Right lobe of liver (tissue), 6 donors: ENCODE data around the gene TRH. TPM values are rescaled to one million over a fixed set of nuclear protein-coding genes. Genes with fewer than 3 reads are reported as not detected.
A peak's percentile ranks its signal among the peaks of the same experiment; 100 is the strongest.
"Not testable (repeated sequence)": the region's sequence is repeated elsewhere in the genome, so short reads cannot be mapped to it uniquely, and the experiment has no call there.

Source experiments
- ATAC-seq, 4 donors: fragments of 200-7000 bp; cut with Tn5 transposase; one replicate each; pipeline ENCODE4 v1.9.1; 2020; ENCODE audit warnings: mild to moderate bottlenecking in 4 of 4, moderate library complexity in 4 of 4
- DNase-seq, 3 donors: peaks; one replicate each; pipeline ENCODE4 v3.0.0-alpha.2; 2020
- H3K27ac ChIP-seq, 3 donors: fragments of 200-600 bp; one replicate each; pipeline ENCODE4 v1.8.0; 2022
- H3K27me3 ChIP-seq, 2 donors: fragments of 200-600 bp; one replicate each; pipeline ENCODE4 v1.8.0; 2022
- H3K36me3 ChIP-seq, 4 donors: fragments of 200-600 bp; sonication (generic) in 1 of 4; one replicate each; pipeline versions ENCODE4 v1.5.1 to v1.8.0; 2017 to 2022; ENCODE audit warnings: control low read depth in 1 of 4
- H3K4me1 ChIP-seq, 4 donors: fragments of 200-600 bp; sonication (generic) in 1 of 4; one replicate each; pipeline versions ENCODE4 v1.5.1 to v1.8.0; 2017 to 2022; ENCODE audit warnings: control low read depth in 1 of 4
- H3K4me3 ChIP-seq, 3 donors: fragments of 200-600 bp; one replicate each; pipeline ENCODE4 v1.8.0; 2022
- H3K9me3 ChIP-seq, 4 donors: fragments of 200-600 bp; sonication (generic) in 1 of 4; one replicate each; pipeline versions ENCODE4 v1.5.1 to v1.8.0; 2017 to 2022; ENCODE audit warnings: control low read depth in 1 of 4
- POLR2A ChIP-seq: fragments of 450-650 bp; IDR thresholded peaks from one replicate; pipeline ENCODE4 v1.6.1; 2017; ENCODE audit warnings: antibody characterized with exemption, mild to moderate bottlenecking
- WGBS: methylation state at CpG from one replicate; pipeline ENCODE4 v1.1.6; 2018; ENCODE audit warnings: low coverage, low lambda C conversion rate; ENCODE audit not compliant: insufficient coverage; ENCODE audit errors: missing lambda C conversion rate; 5-methylcytosine and 5-hydroxymethylcytosine counted together
- intact Hi-C, 2 donors: fragments of 100-400 bp; cut with DNase I; formaldehyde crosslinking; loops; one replicate each; pipeline versions ENCODE4 v1.11.2 to v1.14.1; 2022
- total RNA-seq, 6 experiments: library from RNA; depleted of rRNA in 2 of 6; stranded (reverse); fragments of >200 nt in 2 of 6; fragmentation: NEBNext Ultra II Directional in 3 of 6; extraction: Animal tissue kit (Norgen Biotek cat#: 25700) in 3 of 6; gene quantifications; one replicate each; pipeline versions ENCODE4 v1.1.0 to v1.2.4, GENCODE V29; 2016 to 2023
- TF ChIP-seq, protein P1 (sequence below), 4 donors: fragments of 200-600 bp in 3 of 4; fragments of 450-650 bp in 1 of 4; IDR thresholded peaks; one replicate each; pipeline versions ENCODE4 v1.5.1 to v1.8.0; 2016 to 2022; ENCODE audit warnings: antibody characterized with exemption in 4 of 4, mild to moderate bottlenecking in 2 of 4
- donor health status: DM: no; HTN: yes; CAD: no.
- donor health status: DM: no; HTN: no; CAD: no.
- donor health status: DM: no; HTN: no; CAD: no.
- donor health status: DM: no; HTN: yes; CAD: no.
- donor health status: DM: no; HTN: yes; CAD: no.

TRH gene
- total RNA-seq, 6 experiments from 2014 or later: not detected

DNA sequence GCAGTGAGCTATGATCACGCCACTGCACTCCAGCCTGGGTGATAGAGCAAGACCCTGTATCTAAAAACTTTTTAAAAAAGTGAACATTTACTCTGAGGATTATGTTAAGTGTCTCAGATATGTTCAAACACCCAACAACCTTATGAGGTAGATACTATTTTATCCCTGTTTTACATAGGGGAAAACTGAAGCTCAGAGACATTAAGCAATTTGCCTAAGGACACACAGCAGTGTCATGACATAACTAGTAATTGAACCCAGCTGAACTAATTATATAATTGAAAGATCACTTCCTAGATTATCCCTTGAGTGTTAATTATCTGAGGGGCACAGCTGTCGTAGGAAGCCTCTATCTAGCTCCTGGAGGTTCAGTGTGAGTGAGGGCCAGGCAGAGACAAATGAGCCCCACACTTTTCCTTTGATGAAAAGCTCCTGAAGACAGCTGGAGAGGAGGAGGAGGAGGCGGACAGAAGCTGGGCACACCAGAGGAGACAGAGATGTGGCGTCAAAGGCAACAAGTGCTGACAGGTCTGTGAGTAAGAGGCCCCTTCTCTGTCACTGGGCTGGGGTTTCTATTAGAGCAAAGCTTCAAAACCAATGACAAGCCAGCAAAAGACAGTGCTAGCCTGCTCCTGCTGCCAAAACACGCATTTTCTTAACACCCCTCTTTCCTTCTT lies 20.5 kb downstream of the TRH start:
- no peaks in the 10 kb centered on the region for H3K27me3 ChIP-seq
- DNase-seq: no peak
- no peak for ATAC-seq
- 54% methylated on average over 5 of the region's 5 CpGs for WGBS
- intact Hi-C loops: no loop called here
- no peaks in the 10 kb centered on the region for H3K4me1 ChIP-seq
- no peaks in the 10 kb centered on the region for H3K36me3 ChIP-seq
- H3K4me3 ChIP-seq: no peak overlapping the region
- TF ChIP-seq POLR2A: no peak
- TF ChIP-seq, protein P1, sequence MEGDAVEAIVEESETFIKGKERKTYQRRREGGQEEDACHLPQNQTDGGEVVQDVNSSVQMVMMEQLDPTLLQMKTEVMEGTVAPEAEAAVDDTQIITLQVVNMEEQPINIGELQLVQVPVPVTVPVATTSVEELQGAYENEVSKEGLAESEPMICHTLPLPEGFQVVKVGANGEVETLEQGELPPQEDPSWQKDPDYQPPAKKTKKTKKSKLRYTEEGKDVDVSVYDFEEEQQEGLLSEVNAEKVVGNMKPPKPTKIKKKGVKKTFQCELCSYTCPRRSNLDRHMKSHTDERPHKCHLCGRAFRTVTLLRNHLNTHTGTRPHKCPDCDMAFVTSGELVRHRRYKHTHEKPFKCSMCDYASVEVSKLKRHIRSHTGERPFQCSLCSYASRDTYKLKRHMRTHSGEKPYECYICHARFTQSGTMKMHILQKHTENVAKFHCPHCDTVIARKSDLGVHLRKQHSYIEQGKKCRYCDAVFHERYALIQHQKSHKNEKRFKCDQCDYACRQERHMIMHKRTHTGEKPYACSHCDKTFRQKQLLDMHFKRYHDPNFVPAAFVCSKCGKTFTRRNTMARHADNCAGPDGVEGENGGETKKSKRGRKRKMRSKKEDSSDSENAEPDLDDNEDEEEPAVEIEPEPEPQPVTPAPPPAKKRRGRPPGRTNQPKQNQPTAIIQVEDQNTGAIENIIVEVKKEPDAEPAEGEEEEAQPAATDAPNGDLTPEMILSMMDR (IDR thresholded peaks at IDR 0.05): no peak
- no peak overlapping the region for H3K27ac ChIP-seq
- no peaks in the 10 kb centered on the region for H3K9me3 ChIP-seq

DNA sequence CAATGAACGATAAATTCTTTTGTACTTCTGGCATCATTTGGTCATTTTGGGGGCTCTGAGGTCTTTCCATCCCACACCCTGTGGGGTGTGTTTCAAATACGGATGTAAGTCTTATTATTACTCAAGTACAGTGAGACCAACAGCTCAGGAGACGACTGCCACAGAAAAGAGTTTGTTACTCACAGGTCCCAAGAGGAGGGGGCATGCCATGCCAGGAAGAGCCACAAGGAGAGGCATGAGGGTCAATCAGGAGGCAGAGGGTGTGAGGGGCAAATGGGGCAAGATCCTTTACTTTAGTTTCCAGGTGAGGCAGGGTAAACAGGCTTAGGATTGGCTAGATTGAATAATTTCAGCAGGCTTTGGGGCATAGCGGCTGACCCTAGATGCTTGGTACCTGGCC lies 21.6 kb downstream of the TRH start:
- Histone ChIP-seq H3K9me3 (no peaks in the 10 kb centered on the region), H3K4me3 (no peak overlapping the region), H3K4me1 (no peaks in the 10 kb centered on the region), H3K36me3 (no peaks in the 10 kb centered on the region), H3K27me3 (no peaks in the 10 kb centered on the region), H3K27ac (no peak overlapping the region)
- ATAC-seq (no peak), DNase-seq (no peak)
- WGBS: 75% methylated on average over 4 of the region's 4 CpGs
- TF ChIP-seq POLR2A: no peak
- TF ChIP-seq, protein P1 (IDR thresholded peaks at IDR 0.05): no peak
- intact Hi-C loops: no loop called here

DNA sequence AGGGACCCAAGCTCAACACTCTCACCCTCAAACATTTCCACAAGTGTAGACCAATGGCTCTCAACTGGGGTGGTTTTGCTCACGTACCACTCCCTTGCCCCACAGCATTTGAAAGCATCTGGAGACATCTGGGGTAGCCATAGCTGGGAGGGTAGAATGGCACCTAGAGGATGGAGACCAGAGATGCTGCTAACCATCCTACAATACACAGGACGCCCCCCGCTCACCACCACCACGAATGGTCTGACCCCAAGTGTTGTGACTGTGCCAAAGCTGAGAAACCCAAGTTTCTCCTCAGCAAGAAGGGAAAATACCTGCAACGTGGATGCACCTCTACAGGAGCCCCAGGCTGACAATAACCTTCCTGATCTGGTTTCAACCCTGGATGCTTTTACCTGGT lies 24.7 kb downstream of the TRH start:
- ATAC-seq, H3K27me3 ChIP-seq, H3K4me1 ChIP-seq, H3K4me3 ChIP-seq, H3K36me3 ChIP-seq, DNase-seq, intact Hi-C loops, H3K9me3 ChIP-seq, H3K27ac ChIP-seq: not testable (repeated sequence)
- 60% methylated on average over 2 of the region's 5 CpGs for WGBS

DNA sequence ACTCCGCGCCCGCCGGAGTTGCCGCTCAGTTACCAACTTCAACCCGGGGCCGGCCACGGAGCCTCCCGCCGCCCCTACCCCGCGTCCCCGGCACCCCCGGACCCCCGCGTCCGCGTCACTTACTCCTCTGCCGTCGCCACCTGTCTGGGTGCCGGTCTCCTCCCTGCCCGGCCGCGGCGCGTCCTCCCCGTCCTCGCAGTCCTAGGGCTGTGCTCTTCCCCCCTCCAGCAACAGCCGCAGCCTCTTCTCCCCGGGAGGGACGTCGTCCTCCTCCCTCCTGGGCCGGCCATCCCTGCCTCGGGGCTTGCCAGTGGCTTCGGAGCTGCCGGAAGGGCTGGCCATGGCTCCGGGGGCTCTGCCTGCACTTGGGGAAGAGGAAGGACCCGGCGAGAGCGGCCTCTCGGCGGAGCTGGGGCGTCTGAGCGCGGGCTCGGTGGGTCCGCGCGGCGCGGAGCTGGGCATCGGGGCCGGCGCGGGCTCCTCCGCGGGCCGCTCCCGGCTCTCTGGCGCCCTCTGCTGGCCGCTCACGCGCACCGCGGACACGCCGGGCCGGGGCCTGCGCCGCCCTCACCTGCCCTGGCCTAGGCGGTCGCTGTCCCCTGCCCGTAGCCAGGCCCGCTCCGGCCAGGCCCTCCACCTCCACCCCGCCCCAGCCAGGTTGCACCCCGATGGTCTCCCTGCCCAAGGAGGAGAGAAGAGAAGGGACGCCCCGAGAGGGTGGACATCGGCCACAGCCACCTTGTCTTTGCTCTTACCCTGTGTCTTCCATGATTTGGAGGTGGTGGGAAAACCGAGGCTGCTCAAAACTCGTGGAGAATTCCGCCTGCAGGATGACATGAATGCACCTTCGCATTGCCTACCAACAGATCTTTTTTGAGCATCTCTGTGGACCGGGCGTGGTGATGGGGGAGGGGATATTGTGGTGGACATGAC lies 28.4 kb downstream of the TRH start:
- H3K27ac ChIP-seq, H3K9me3 ChIP-seq, H3K27me3 ChIP-seq, H3K36me3 ChIP-seq, H3K4me1 ChIP-seq, intact Hi-C loops: not testable (repeated sequence)
- peak; percentile 60 to 71 (median 66) for DNase-seq
- ATAC-seq: peak; percentile 45 to 72 (median 58)
- whole genome bisulfite sequencing: 0% methylated on average over 3 of the region's 86 CpGs
- peak overlapping the region; percentile 23 to 45 (median 26) for H3K4me3 ChIP-seq
- TF ChIP-seq, protein P1 (IDR thresholded peaks at IDR 0.05): peak; percentile 45 to 83 (median 64)

DNA sequence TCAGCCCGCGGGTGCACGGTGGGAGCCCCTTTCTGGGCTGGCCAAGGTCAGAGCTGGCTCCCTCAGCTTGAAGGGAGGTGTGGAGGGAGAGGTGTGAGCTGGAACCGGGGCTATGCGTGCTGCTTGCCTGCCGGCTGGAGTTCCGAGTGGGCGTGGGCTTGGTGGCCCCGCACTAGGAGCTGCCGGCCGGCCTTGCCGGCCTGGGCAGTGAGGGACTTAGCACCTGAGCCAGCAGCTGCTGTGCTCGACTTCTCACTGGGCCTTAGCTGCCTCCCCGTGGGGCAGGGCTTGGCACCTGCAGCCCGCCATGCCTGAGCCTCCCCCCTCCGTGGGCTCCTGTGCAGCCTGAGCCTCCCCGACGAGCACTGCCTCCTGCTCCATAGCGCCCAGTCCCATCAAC lies 36.0 kb downstream of the TRH start:
- Histone ChIP-seq H3K27me3 (no peaks in the 10 kb centered on the region), H3K4me3 (no peak overlapping the region), H3K36me3 (no peaks in the 10 kb centered on the region), H3K27ac (no peak overlapping the region), H3K9me3 (no peaks in the 10 kb centered on the region), H3K4me1 (no peaks in the 10 kb centered on the region)
- no peak for ATAC-seq
- DNase-seq: no peak
- TF ChIP-seq POLR2A: no peak
- TF ChIP-seq, protein P1 (IDR thresholded peaks at IDR 0.05): no peak
- intact Hi-C loops: no loop called here
- no CpG with 5 or more reads among the region's 19 CpGs for WGBS

DNA sequence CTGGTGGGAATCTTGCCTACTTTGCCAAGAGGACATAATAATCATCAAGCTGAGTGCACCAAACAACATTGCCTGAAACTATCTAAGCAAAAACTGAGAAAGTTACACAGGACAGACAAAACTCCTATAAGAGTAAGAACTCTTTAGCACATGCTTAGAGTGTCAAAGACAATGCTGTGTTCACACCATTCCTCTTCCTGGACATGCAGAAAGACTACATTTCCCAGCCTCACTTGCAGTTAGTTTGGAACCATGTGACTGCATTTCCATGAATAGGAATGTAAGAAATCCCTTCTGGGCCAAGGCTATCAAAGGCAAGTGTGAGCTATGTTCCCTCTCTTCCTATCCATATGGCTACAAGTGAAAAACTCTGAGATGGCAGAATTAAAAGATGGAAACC lies 37.6 kb downstream of the TRH start:
- H3K4me3 ChIP-seq, H3K27me3 ChIP-seq, DNase-seq, H3K27ac ChIP-seq, intact Hi-C loops, H3K9me3 ChIP-seq, ATAC-seq, H3K4me1 ChIP-seq, H3K36me3 ChIP-seq: not testable (repeated sequence)

DNA sequence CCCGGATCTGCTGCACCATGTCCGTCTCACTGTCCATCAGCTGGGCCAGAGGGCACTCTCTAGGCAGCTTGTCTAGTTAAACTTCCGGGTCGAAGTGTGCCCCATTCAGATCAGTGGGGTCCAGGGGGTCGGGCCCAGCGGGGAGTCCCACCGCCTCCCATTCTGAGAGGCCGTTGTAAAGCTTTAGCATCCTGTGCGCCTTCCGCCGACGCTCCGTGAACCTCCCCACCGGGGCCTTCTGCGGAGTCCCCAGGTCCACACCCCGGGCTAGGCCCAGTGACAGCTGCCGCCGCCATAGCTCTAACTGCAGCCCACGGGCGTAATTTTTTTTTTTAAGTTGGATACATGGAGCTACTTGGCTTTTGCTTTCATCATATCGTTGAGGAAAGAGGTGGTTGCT lies 38.7 kb downstream of the TRH start:
- H3K9me3 ChIP-seq, DNase-seq, H3K27ac ChIP-seq, ATAC-seq, H3K27me3 ChIP-seq, H3K4me1 ChIP-seq, H3K4me3 ChIP-seq, H3K36me3 ChIP-seq, intact Hi-C loops: not testable (repeated sequence)
- WGBS: 20% methylated on average over 1 of the region's 21 CpGs
